PFSK-1 (cell line): Measurements from ENCODE around the gene ARNT2.

Experiments
- FOXP2 ChIP-seq: optimal IDR thresholded peaks from 2 replicates; pipeline ENCODE3; 2011; ENCODE audit warnings: borderline replicate concordance, control low read depth, inconsistent platforms; ENCODE audit not compliant: insufficient read depth; ENCODE audit errors: extremely low read length, extremely low read depth
- POLR2AphosphoS5 ChIP-seq: IDR thresholded peaks from 2 replicates; pipeline ENCODE4 v1.6.1; 2012; ENCODE audit warnings: low read depth, mild to moderate bottlenecking, control low read depth, low read length, moderate library complexity
- REST ChIP-seq, 2 experiments: IDR thresholded peaks; 2 replicates each; pipeline versions ENCODE4 v1.6.1 to v1.8.0; 2011 to 2012; ENCODE audit warnings: low read depth in 2 of 2, low read length in 2 of 2, control low read depth in 1 of 2, inconsistent platforms in 1 of 2, mild to moderate bottlenecking in 1 of 2, moderate library complexity in 1 of 2; ENCODE audit not compliant: insufficient read depth in 1 of 2
- SIN3A ChIP-seq: IDR thresholded peaks from 2 replicates; pipeline ENCODE4 v1.6.1; 2012; ENCODE audit warnings: mild to moderate bottlenecking, low read length, moderate library complexity, borderline replicate concordance; ENCODE audit not compliant: insufficient read depth
- TAF1 ChIP-seq: IDR thresholded peaks from 2 replicates; pipeline ENCODE4 v1.6.1; 2012; ENCODE audit warnings: low read length, control low read depth, borderline replicate concordance; ENCODE audit not compliant: insufficient read depth

ARNT2 gene

GRCh38 chr15:80531388-80531787 is 127.2 kb downstream of the ARNT2 start:
- TF ChIP-seq TAF1 (no peak), POLR2AphosphoS5 (no peak), REST (IDR thresholded peaks at IDR 0.05; ENCODE audit: insufficient read depth in 1 of 2, low read depth in 2 of 2, low read length in 2 of 2) (no peak), SIN3A (no peak), FOXP2 (no peak)

GRCh38 chr15:80531796-80532195 is 127.6 kb downstream of the ARNT2 start:
- TF ChIP-seq SIN3A = no peak
- no peak for TF ChIP-seq REST (IDR thresholded peaks at IDR 0.05; ENCODE audit: insufficient read depth in 1 of 2, low read depth in 2 of 2, low read length in 2 of 2)
- no peak for TF ChIP-seq FOXP2
- no peak for TF ChIP-seq POLR2AphosphoS5
- TF ChIP-seq TAF1 = no peak

GRCh38 chr15:80533790-80534333 is 129.7 kb downstream of the ARNT2 start:
- TF ChIP-seq SIN3A = no peak
- no peak for TF ChIP-seq TAF1
- TF ChIP-seq POLR2AphosphoS5 = no peak
- TF ChIP-seq FOXP2 = no peak
- no peak for TF ChIP-seq REST (IDR thresholded peaks at IDR 0.05; ENCODE audit: insufficient read depth in 1 of 2, low read depth in 2 of 2, low read length in 2 of 2)

GRCh38 chr15:80536231-80536630 is 132.0 kb downstream of the ARNT2 start:
- TF ChIP-seq SIN3A (no peak), TAF1 (no peak), FOXP2 (no peak), POLR2AphosphoS5 (no peak), REST (IDR thresholded peaks at IDR 0.05; ENCODE audit: insufficient read depth in 1 of 2, low read depth in 2 of 2, low read length in 2 of 2) (no peak)

GRCh38 chr15:80536716-80537115 is 132.5 kb downstream of the ARNT2 start:
- TF ChIP-seq FOXP2 = no peak
- no peak for TF ChIP-seq POLR2AphosphoS5
- no peak for TF ChIP-seq TAF1
- TF ChIP-seq REST (IDR thresholded peaks at IDR 0.05; ENCODE audit: insufficient read depth in 1 of 2, low read depth in 2 of 2, low read length in 2 of 2) = no peak
- no peak for TF ChIP-seq SIN3A
